CD14-positive monocyte (primary cell): ENCODE results near the gene SLC35F3. TPM values are rescaled to one million over a fixed set of nuclear protein-coding genes. Genes with fewer than 3 reads are reported as not detected.

ENCODE experiments used
- DNase-seq, 3 donors: peaks; one replicate each; pipeline ENCODE4 v3.0.0-alpha.2; 2011 to 2022
- H2AFZ ChIP-seq: 2 replicates; pipeline ENCODE4 v1.6.0; 2012; ENCODE audit warnings: mild to moderate bottlenecking, low read depth, low read length, inconsistent platforms; ENCODE audit not compliant: insufficient read depth, poor library complexity, severe bottlenecking
- H3K27ac ChIP-seq, 2 donors: 1 replicate in 1 of 2; 2 replicates in 1 of 2; pipeline ENCODE4 v1.5.1; 2012 to 2013; ENCODE audit warnings: low read length in 2 of 2, control low read depth in 1 of 2, inconsistent platforms in 1 of 2, low read depth in 1 of 2, mild to moderate bottlenecking in 1 of 2
- H3K27me3 ChIP-seq, 2 donors: one replicate each; pipeline versions ENCODE4 v1.6.0 to v1.6.1; 2011 to 2013; ENCODE audit warnings: low read length in 2 of 2; ENCODE audit not compliant: control insufficient read depth in 2 of 2, insufficient read depth in 2 of 2
- H3K36me3 ChIP-seq, 2 donors: replicated peaks in 1 of 2; 1 replicate in 1 of 2; 2 replicates in 1 of 2; pipeline versions ENCODE4 v1.5.1 to v1.6.1; 2012 to 2013; ENCODE audit warnings: low read length in 2 of 2, control low read depth in 1 of 2, inconsistent platforms in 1 of 2, mild to moderate bottlenecking in 1 of 2; ENCODE audit not compliant: insufficient read depth in 2 of 2, control insufficient read depth in 1 of 2
- H3K4me1 ChIP-seq, 2 donors: 1 replicate in 1 of 2; 2 replicates in 1 of 2; pipeline versions ENCODE4 v1.5.1 to v1.6.1; 2012 to 2013; ENCODE audit warnings: low read length in 2 of 2, control low read depth in 1 of 2, inconsistent platforms in 1 of 2, mild to moderate bottlenecking in 1 of 2, moderate library complexity in 1 of 2; ENCODE audit not compliant: insufficient read depth in 2 of 2, control insufficient read depth in 1 of 2
- H3K4me2 ChIP-seq: replicated peaks from 2 replicates; pipeline ENCODE3; 2012; ENCODE audit warnings: low read length, moderate library complexity, mild to moderate bottlenecking; ENCODE audit not compliant: poor library complexity, severe bottlenecking; ENCODE audit errors: extremely low read depth
- H3K4me3 ChIP-seq, 3 experiments: fragments of 200-600 bp in 1 of 3; sonication (generic) in 1 of 3; replicated peaks in 1 of 3; 1 replicate in 2 of 3; 2 replicates in 1 of 3; pipeline ENCODE4 v1.5.1; 2011 to 2013; ENCODE audit warnings: low read length in 3 of 3, mild to moderate bottlenecking in 3 of 3, control low read depth in 2 of 3, low read depth in 2 of 3, inconsistent platforms in 1 of 3, moderate library complexity in 1 of 3
- H3K79me2 ChIP-seq: 2 replicates; pipeline ENCODE4 v1.6.0; 2012; ENCODE audit warnings: mild to moderate bottlenecking, control low read depth, inconsistent platforms, low read length, moderate library complexity; ENCODE audit not compliant: insufficient read depth
- H3K9ac ChIP-seq: 2 replicates; pipeline ENCODE4 v1.6.0; 2017; ENCODE audit warnings: low read length, mild to moderate bottlenecking; ENCODE audit not compliant: insufficient read depth, poor library complexity, severe bottlenecking
- H3K9me3 ChIP-seq, 2 donors: replicated peaks in 1 of 2; 1 replicate in 1 of 2; 2 replicates in 1 of 2; pipeline versions ENCODE4 v1.5.1 to v1.6.1; 2012 to 2013; ENCODE audit warnings: low read length in 2 of 2, control low read depth in 1 of 2; ENCODE audit not compliant: control insufficient read depth in 1 of 2, insufficient read depth in 1 of 2
- H4K20me1 ChIP-seq: 2 replicates; pipeline ENCODE4 v1.6.0; 2012; ENCODE audit warnings: mild to moderate bottlenecking, low read length, control low read depth, moderate library complexity; ENCODE audit not compliant: insufficient read depth
- H3K27ac Mint-ChIP-seq, 7 donors: one replicate each; pipeline ENCODE4 v1.8.0; 2020; ENCODE audit warnings: mild to moderate bottlenecking in 7 of 7, mixed read lengths in 7 of 7, moderate library complexity in 6 of 7, inconsistent platforms in 2 of 7
- H3K27me3 Mint-ChIP-seq, 3 donors: one replicate each; pipeline ENCODE4 v1.8.0; 2021 to 2022; ENCODE audit warnings: low read depth in 3 of 3, mild to moderate bottlenecking in 3 of 3, mixed read lengths in 3 of 3, moderate library complexity in 3 of 3, inconsistent platforms in 1 of 3
- H3K36me3 Mint-ChIP-seq, 2 donors: one replicate each; pipeline ENCODE4 v1.8.0; 2020; ENCODE audit warnings: mixed read lengths in 2 of 2, inconsistent platforms in 1 of 2, mild to moderate bottlenecking in 1 of 2
- H3K4me1 Mint-ChIP-seq: one replicate; pipeline ENCODE4 v1.8.0; 2020; ENCODE audit warnings: mild to moderate bottlenecking, mixed read lengths
- H3K4me3 Mint-ChIP-seq, 2 donors: one replicate each; pipeline ENCODE4 v1.8.0; 2020; ENCODE audit warnings: mild to moderate bottlenecking in 2 of 2, mixed read lengths in 2 of 2, moderate library complexity in 1 of 2
- H3K9me3 Mint-ChIP-seq, 7 donors: one replicate each; pipeline ENCODE4 v1.8.0; 2020 to 2022; ENCODE audit warnings: mixed read lengths in 7 of 7, mild to moderate bottlenecking in 6 of 7, moderate library complexity in 6 of 7, inconsistent platforms in 2 of 7
- CTCF ChIP-seq: fragments of 200-600 bp; IDR thresholded peaks from one replicate; pipeline ENCODE4 v1.8.0; 2022; ENCODE audit warnings: antibody characterized with exemption, mild to moderate bottlenecking
- WGBS: methylation state at CpG from one replicate; pipeline ENCODE4 v1.1.5; 2013; ENCODE audit warnings: missing lambda C conversion rate; ENCODE audit not compliant: insufficient coverage; 5-methylcytosine and 5-hydroxymethylcytosine counted together
- intact Hi-C, 2 donors: fragments of 100-400 bp; cut with micrococcal nuclease; formaldehyde crosslinking; loops; one replicate each; pipeline versions ENCODE4 v1.15.0 to v1.15.1; 2023
- polyA plus RNA-seq, 3 donors: library from polyadenylated mRNA; depleted of rRNA in 1 of 3; unstranded in 2 of 3; stranded (reverse) in 1 of 3; fragments of 300-500 nt in 2 of 3; fragments of >200 nt in 1 of 3; fragmentation: Illumina TruSeq in 2 of 3; gene quantifications; 1 replicate in 2 of 3; 2 replicates in 1 of 3; pipeline ENCODE4 v1.2.3, GENCODE V29; 2012 to 2021

The SLC35F3 gene
- polyA plus RNA-seq, 3 donors, result 0.17 to 0.78 TPM; not detected in 1

GRCh38 chr1:233916706-233917105 is 12.2 kb downstream of the SLC35F3 start:
- no peaks in the 10 kb centered on the region for H3K9me3 ChIP-seq

GRCh38 chr1:233919786-233920185 is 15.3 kb downstream of the SLC35F3 start:
- Histone ChIP-seq H3K4me3 (no peak overlapping the region), H2AFZ (no peak overlapping the region), H4K20me1 (no peaks in the 10 kb centered on the region), H3K27ac (no peak overlapping the region), H3K4me1 (no peaks in the 10 kb centered on the region), H3K9me3 (no peaks in the 10 kb centered on the region), H3K9ac (no peak overlapping the region), H3K27me3 (no peaks in the 10 kb centered on the region), H3K4me2 (no peak overlapping the region), H3K79me2 (no peaks in the 10 kb centered on the region), H3K36me3 (no peaks in the 10 kb centered on the region)
- Mint-ChIP-seq H3K27me3 (peaks cover 0 to 2% (median 2%) of the 10 kb centered on the region in 3 donors), H3K4me1 (no peaks in the 10 kb centered on the region), H3K36me3 (no peaks in the 10 kb centered on the region), H3K9me3 (peaks cover under 1 to 19% (median 7%) of the 10 kb centered on the region in 7 donors), H3K4me3 (no peak overlapping the region), H3K27ac (no peak overlapping the region)
- WGBS, result 68% methylated on average over 5 of the region's 7 CpGs
- TF ChIP-seq CTCF, result no peak
- DNase-seq, result no peak
- intact Hi-C loops, result no loop called here

More at GRCh38 chr1:233916706-233917105, 12.2 kb downstream of the SLC35F3 start:
- no peak overlapping the region for H2AFZ ChIP-seq
- H3K79me2 ChIP-seq, result no peaks in the 10 kb centered on the region
- H3K9me3 Mint-ChIP-seq, result peaks cover 0 to 17% (median 7%) of the 10 kb centered on the region in 7 donors
- H3K36me3 Mint-ChIP-seq, result no peaks in the 10 kb centered on the region
- H3K4me1 ChIP-seq, result no peaks in the 10 kb centered on the region
- H4K20me1 ChIP-seq, result no peaks in the 10 kb centered on the region
- H3K36me3 ChIP-seq, result no peaks in the 10 kb centered on the region
- TF ChIP-seq CTCF, result no peak
- no peaks in the 10 kb centered on the region for H3K4me1 Mint-ChIP-seq
- no peak overlapping the region for H3K9ac ChIP-seq
- WGBS, result no CpG with 5 or more reads among the region's 5 CpGs
- no peak overlapping the region for H3K4me3 ChIP-seq
- peaks cover 0 to 6% (median 2%) of the 10 kb centered on the region in 3 donors for H3K27me3 Mint-ChIP-seq
- H3K27me3 ChIP-seq, result no peaks in the 10 kb centered on the region
- intact Hi-C loops, result no loop called here
- no peak overlapping the region for H3K4me3 Mint-ChIP-seq
- no peak overlapping the region for H3K4me2 ChIP-seq
- DNase-seq, result no peak
- H3K27ac Mint-ChIP-seq, result no peak overlapping the region
- no peak overlapping the region for H3K27ac ChIP-seq
